AG09309 (cell line): ENCODE results near the gene CTCFL.

Experiments
- DNase-seq: peaks from one replicate; pipeline ENCODE4 v3.0.0-alpha.2; 2010; ENCODE audit warnings: low read depth
- H3K4me3 ChIP-seq: 2 replicates; pipeline ENCODE4 v1.5.1; 2011; ENCODE audit warnings: mild to moderate bottlenecking, low read depth, low read length, moderate library complexity; ENCODE audit not compliant: control insufficient read depth
- TF ChIP-seq, protein P1 (sequence below): IDR thresholded peaks from 2 replicates; pipeline ENCODE4 v1.5.1; 2011; ENCODE audit warnings: mild to moderate bottlenecking, low read depth, low read length, inconsistent platforms; ENCODE audit not compliant: insufficient read depth, control insufficient read depth; ENCODE audit errors: missing control alignments

CTCFL gene

GRCh38 chr20:57527728-57528127 is 2.8 kb upstream of the CTCFL start:
- no peak overlapping the region for H3K4me3 ChIP-seq
- no peak for DNase-seq
- TF ChIP-seq, protein P1, sequence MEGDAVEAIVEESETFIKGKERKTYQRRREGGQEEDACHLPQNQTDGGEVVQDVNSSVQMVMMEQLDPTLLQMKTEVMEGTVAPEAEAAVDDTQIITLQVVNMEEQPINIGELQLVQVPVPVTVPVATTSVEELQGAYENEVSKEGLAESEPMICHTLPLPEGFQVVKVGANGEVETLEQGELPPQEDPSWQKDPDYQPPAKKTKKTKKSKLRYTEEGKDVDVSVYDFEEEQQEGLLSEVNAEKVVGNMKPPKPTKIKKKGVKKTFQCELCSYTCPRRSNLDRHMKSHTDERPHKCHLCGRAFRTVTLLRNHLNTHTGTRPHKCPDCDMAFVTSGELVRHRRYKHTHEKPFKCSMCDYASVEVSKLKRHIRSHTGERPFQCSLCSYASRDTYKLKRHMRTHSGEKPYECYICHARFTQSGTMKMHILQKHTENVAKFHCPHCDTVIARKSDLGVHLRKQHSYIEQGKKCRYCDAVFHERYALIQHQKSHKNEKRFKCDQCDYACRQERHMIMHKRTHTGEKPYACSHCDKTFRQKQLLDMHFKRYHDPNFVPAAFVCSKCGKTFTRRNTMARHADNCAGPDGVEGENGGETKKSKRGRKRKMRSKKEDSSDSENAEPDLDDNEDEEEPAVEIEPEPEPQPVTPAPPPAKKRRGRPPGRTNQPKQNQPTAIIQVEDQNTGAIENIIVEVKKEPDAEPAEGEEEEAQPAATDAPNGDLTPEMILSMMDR: no peak

DNA sequence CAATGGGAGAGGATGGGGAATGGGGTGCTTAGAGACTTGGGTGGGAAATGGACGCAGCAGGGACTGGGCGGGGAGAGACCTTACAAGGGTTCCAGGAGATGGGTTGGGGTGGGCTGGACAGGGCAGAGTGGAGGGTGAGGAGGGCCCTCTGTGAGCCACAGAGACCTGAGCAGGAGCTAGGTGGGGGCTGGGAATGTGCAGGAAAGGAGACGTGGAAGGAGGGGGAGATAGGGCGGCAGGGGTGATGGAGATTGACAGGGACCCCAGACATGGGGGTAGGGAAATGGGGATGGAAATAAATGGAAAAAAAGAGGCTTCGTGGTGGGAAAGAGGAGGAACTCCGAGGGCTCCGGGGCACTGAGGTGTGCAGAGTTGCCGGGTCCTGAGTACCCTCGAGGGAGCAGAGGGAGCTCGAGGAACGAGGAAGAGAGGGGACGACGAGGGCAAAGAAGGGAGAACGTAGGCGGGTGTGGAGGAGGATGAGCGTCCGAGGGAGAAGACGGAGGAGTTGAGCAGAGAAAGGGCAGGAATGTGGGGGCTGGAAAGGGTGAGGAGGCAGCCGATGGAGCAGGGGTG is 2.0 kb upstream of the CTCFL start:
- no peak for DNase-seq
- TF ChIP-seq, protein P1: no peak
- H3K4me3 ChIP-seq: no peak overlapping the region

DNA sequence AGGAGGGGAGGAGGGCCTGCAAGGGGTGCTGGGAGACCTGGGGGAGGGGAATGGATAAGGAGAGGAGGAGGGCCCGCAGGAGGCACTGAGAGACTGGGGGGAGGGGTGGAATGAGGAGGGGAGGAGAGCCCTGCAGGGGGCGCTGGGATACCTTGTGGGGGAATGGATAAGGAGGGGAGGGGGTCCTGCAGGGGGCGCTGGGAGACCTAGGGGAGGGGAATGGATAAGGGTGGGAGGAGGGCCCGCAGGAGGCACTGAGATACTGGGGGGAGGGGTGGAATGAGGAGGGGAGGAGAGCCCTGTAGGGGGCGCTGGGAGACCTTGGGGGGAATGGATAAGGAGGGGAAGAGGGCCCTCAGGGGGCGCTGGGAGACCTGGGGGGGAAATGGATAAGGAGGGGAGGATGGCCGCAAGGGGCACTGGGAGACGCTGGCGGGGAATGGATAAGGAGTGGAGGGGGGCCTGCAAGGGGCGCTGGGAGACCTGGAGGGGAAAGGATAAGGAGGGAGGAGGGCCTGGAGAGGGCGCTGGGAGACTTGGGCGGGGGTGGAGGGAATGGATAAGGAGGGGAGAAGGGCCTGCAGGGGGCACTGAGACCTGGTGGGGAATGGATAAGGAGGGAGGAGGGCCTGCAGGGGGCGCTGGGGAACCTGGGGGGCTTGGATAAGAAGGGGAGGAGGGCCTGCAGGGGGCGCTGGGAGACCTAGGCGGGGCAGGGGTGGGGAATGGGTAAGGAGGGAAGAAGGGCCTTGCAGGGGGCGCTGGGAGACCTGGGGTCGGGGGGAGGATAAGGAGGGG is 1.3 kb upstream of the CTCFL start:
- no peak overlapping the region for H3K4me3 ChIP-seq
- DNase-seq: no peak
- TF ChIP-seq, protein P1: no peak

- no peak for DNase-seq
- TF ChIP-seq, protein P1: no peak
- no peak overlapping the region for H3K4me3 ChIP-seq
Measured at GRCh38 chr20:57525328-57526086, 567 bp upstream of the CTCFL start.

DNA sequence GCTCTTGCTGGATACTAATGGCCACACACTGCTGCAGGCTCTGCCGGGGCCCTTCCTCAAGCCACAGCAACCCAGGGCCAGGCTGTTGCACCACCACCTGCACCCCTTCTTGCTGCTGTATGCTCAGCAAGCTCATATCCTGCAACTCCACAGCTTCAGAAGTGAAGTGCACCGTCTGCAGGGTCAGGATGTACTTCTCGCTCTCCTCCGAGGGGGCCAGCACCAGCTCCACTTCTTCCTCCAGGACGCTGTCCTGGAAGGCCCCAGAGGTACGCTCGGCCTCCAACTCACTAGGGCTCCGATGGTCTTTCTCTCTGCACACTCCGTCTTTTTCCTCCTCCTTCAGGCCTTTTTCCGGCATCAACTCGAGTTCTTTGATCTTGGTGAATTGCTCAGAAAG is 1.2 kb downstream of the CTCFL start:
- H3K4me3 ChIP-seq: no peak overlapping the region
- TF ChIP-seq, protein P1: no peak

DNA sequence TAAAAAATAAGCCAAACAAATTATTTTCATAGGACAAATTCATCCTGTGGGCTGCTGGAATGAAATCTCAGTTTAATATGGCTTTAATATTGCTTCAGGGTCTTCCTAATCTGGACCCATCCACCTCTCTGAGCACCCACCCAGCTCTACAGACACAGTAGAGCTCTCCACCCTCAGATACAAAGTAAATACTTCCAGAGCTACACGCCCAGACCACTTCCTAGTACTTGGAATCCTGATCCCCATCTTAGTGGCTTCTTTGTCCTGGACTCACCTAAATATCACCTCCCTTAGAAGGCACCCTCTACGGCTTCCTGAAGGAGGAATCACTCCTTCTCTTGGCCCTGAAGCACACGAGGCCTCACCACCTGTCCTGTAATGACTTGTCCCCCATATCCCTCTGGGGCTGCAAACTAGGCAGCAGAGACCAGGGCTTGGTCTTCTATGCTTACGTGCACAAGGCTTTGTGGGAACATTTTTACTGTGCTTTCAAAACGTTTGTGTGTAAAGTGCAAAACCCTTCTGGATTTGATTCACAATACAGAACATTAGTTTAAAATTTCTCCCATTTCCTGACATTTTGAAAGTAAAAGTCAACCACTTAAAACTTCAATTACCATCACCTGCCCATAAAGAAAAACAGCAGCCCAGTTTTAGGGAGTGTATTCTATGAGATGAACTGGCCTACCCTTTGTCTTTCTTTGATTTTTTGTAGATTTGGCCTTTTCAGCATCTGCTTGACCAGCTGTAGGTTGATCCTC is 2.4 kb downstream of the CTCFL start:
- TF ChIP-seq, protein P1: no peak
- DNase-seq: no peak
- H3K4me3 ChIP-seq: no peak overlapping the region

More for the DNA sequence above, 1.2 kb downstream of the CTCFL start:
- no peak for DNase-seq
